ENCODE measurements around the gene ARHGEF7.
"Not testable (repeated sequence)": the region's sequence is repeated elsewhere in the genome, so short reads cannot be mapped to it uniquely, and the experiment has no call there.

The ARHGEF7 gene

GRCh38 chr13:111187960-111188541, 72.9 kb downstream of the ARHGEF7 start:
- H3K36me3 ChIP-seq (ENCODE audit: control insufficient read depth in 1 of 2, insufficient read depth in 2 of 2, low read length in 2 of 2): peaks cover 0 to 3% of the 10 kb centered on the region in 2 donors
- no peak overlapping the region for H3K4me3 ChIP-seq (ENCODE audit: low read depth in 1 of 2, low read length in 2 of 2)
- H3K27me3 ChIP-seq (ENCODE audit: control insufficient read depth in 1 of 2, insufficient read depth in 2 of 2, low read length in 2 of 2): no peaks in the 10 kb centered on the region
- H3K9ac ChIP-seq (ENCODE audit: low read depth in 1 of 2, low read length in 2 of 2): no peak overlapping the region
- no peaks in the 10 kb centered on the region for H3K9me3 ChIP-seq (ENCODE audit: control insufficient read depth in 1 of 2, low read length in 2 of 2)
- H3K27ac ChIP-seq (ENCODE audit: low read depth, low read length): no peak overlapping the region
- peaks cover 17 to 32% of the 10 kb centered on the region in 2 donors for H3K4me1 ChIP-seq (ENCODE audit: control insufficient read depth in 1 of 2, insufficient read depth in 2 of 2, low read length in 2 of 2)

GRCh38 chr13:111189064-111189505, 74.0 kb downstream of the ARHGEF7 start:
- not testable (repeated sequence) for H3K9ac ChIP-seq (ENCODE audit: low read depth in 1 of 2, low read length in 2 of 2); H3K27me3 ChIP-seq (ENCODE audit: control insufficient read depth in 1 of 2, insufficient read depth in 2 of 2, low read length in 2 of 2); H3K9me3 ChIP-seq (ENCODE audit: control insufficient read depth in 1 of 2, low read length in 2 of 2); H3K36me3 ChIP-seq (ENCODE audit: control insufficient read depth in 1 of 2, insufficient read depth in 2 of 2, low read length in 2 of 2); H3K27ac ChIP-seq (ENCODE audit: low read depth, low read length)
- H3K4me3 ChIP-seq (ENCODE audit: low read depth in 1 of 2, low read length in 2 of 2): peak overlapping the region in 1 of 2 donors; percentile 18
- peaks cover 17 to 27% of the 10 kb centered on the region in 2 donors for H3K4me1 ChIP-seq (ENCODE audit: control insufficient read depth in 1 of 2, insufficient read depth in 2 of 2, low read length in 2 of 2)

DNA sequence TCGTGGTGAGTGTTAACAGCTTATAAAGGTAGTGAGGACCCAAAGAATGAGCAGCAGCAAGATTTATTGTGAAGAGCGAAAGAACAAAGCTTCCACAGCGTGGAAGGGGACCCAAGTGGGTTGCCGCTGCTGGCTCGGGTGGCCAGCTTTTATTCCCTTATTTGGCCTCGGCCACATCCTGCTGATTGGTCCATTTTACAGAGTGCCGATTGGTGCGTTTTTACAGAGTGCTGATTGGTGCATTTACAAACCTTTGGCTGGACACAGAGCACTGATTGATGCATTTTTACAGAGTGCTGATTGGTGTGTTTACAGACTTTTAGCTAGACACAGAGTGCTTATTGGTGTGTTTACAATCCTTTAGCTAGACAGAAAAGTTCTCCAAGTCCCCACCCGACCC, 74.4 kb downstream of the ARHGEF7 start:
- peaks cover 17 to 23% of the 10 kb centered on the region in 2 donors for H3K4me1 ChIP-seq (ENCODE audit: control insufficient read depth in 1 of 2, insufficient read depth in 2 of 2, low read length in 2 of 2)
- not testable (repeated sequence) for H3K9me3 ChIP-seq (ENCODE audit: control insufficient read depth in 1 of 2, low read length in 2 of 2); H3K27ac ChIP-seq (ENCODE audit: low read depth, low read length)

GRCh38 chr13:111193223-111193622, 78.1 kb downstream of the ARHGEF7 start:
- H3K4me1 ChIP-seq (ENCODE audit: control insufficient read depth in 1 of 2, insufficient read depth in 2 of 2, low read length in 2 of 2); H3K9me3 ChIP-seq (ENCODE audit: control insufficient read depth in 1 of 2, low read length in 2 of 2); H3K27ac ChIP-seq (ENCODE audit: low read depth, low read length); H3K27me3 ChIP-seq (ENCODE audit: control insufficient read depth in 1 of 2, insufficient read depth in 2 of 2, low read length in 2 of 2); H3K4me3 ChIP-seq (ENCODE audit: low read depth in 1 of 2, low read length in 2 of 2); H3K9ac ChIP-seq (ENCODE audit: low read depth in 1 of 2, low read length in 2 of 2); H3K36me3 ChIP-seq (ENCODE audit: control insufficient read depth in 1 of 2, insufficient read depth in 2 of 2, low read length in 2 of 2): not testable (repeated sequence)

More for the DNA sequence above, 74.4 kb downstream of the ARHGEF7 start:
- H3K27me3 ChIP-seq (ENCODE audit: control insufficient read depth in 1 of 2, insufficient read depth in 2 of 2, low read length in 2 of 2); H3K4me3 ChIP-seq (ENCODE audit: low read depth in 1 of 2, low read length in 2 of 2); H3K9ac ChIP-seq (ENCODE audit: low read depth in 1 of 2, low read length in 2 of 2); H3K36me3 ChIP-seq (ENCODE audit: control insufficient read depth in 1 of 2, insufficient read depth in 2 of 2, low read length in 2 of 2): not testable (repeated sequence)

DNA sequence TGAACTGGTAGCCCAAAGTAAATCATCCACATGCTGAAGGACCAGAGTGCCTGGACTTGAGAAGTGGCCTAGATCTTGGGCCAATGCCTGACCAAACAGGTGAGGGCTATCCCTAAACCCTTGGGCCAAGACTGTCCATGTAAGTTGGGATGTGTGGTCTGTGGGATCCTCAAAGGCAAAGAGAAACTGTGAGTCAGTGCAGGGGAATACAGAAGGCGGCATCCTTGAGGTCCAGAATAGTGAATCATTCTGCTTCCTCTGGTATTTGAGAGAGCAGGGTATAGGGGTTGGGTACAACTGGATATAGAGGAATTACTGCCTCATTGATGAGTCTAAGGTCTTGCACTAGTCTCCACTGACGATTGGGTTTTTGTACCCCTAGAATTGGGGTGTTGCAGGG, 79.5 kb downstream of the ARHGEF7 start:
- H3K4me1 ChIP-seq (ENCODE audit: control insufficient read depth in 1 of 2, insufficient read depth in 2 of 2, low read length in 2 of 2); H3K4me3 ChIP-seq (ENCODE audit: low read depth in 1 of 2, low read length in 2 of 2); H3K27ac ChIP-seq (ENCODE audit: low read depth, low read length); H3K36me3 ChIP-seq (ENCODE audit: control insufficient read depth in 1 of 2, insufficient read depth in 2 of 2, low read length in 2 of 2); H3K9me3 ChIP-seq (ENCODE audit: control insufficient read depth in 1 of 2, low read length in 2 of 2); H3K9ac ChIP-seq (ENCODE audit: low read depth in 1 of 2, low read length in 2 of 2); H3K27me3 ChIP-seq (ENCODE audit: control insufficient read depth in 1 of 2, insufficient read depth in 2 of 2, low read length in 2 of 2): not testable (repeated sequence)

- peaks cover 10% of the 10 kb centered on the region in 2 donors for H3K4me1 ChIP-seq (ENCODE audit: control insufficient read depth in 1 of 2, insufficient read depth in 2 of 2, low read length in 2 of 2)
- H3K36me3 ChIP-seq (ENCODE audit: control insufficient read depth in 1 of 2, insufficient read depth in 2 of 2, low read length in 2 of 2); H3K9ac ChIP-seq (ENCODE audit: low read depth in 1 of 2, low read length in 2 of 2); H3K9me3 ChIP-seq (ENCODE audit: control insufficient read depth in 1 of 2, low read length in 2 of 2); H3K4me3 ChIP-seq (ENCODE audit: low read depth in 1 of 2, low read length in 2 of 2); H3K27me3 ChIP-seq (ENCODE audit: control insufficient read depth in 1 of 2, insufficient read depth in 2 of 2, low read length in 2 of 2); H3K27ac ChIP-seq (ENCODE audit: low read depth, low read length): not testable (repeated sequence)
Measured at GRCh38 chr13:111198732-111199378, 83.7 kb downstream of the ARHGEF7 start.

- Histone ChIP-seq H3K36me3 (ENCODE audit: control insufficient read depth in 1 of 2, insufficient read depth in 2 of 2, low read length in 2 of 2) (peaks cover 2 to 9% of the 10 kb centered on the region in 2 donors), H3K27me3 (ENCODE audit: control insufficient read depth in 1 of 2, insufficient read depth in 2 of 2, low read length in 2 of 2) (no peaks in the 10 kb centered on the region), H3K9me3 (ENCODE audit: control insufficient read depth in 1 of 2, low read length in 2 of 2) (no peaks in the 10 kb centered on the region), H3K9ac (ENCODE audit: low read depth in 1 of 2, low read length in 2 of 2) (no peak overlapping the region), H3K27ac (ENCODE audit: low read depth, low read length) (no peak overlapping the region), H3K4me3 (ENCODE audit: low read depth in 1 of 2, low read length in 2 of 2) (no peak overlapping the region), H3K4me1 (ENCODE audit: control insufficient read depth in 1 of 2, insufficient read depth in 2 of 2, low read length in 2 of 2) (peaks cover 14 to 17% of the 10 kb centered on the region in 2 donors)
Measured at GRCh38 chr13:111201304-111201940, 86.3 kb downstream of the ARHGEF7 start.

GRCh38 chr13:111202156-111202621, 87.1 kb downstream of the ARHGEF7 start:
- no peak overlapping the region for H3K27ac ChIP-seq (ENCODE audit: low read depth, low read length)
- peaks cover 14 to 17% of the 10 kb centered on the region in 2 donors for H3K4me1 ChIP-seq (ENCODE audit: control insufficient read depth in 1 of 2, insufficient read depth in 2 of 2, low read length in 2 of 2)
- no peaks in the 10 kb centered on the region for H3K27me3 ChIP-seq (ENCODE audit: control insufficient read depth in 1 of 2, insufficient read depth in 2 of 2, low read length in 2 of 2)
- H3K36me3 ChIP-seq (ENCODE audit: control insufficient read depth in 1 of 2, insufficient read depth in 2 of 2, low read length in 2 of 2): peaks cover 2 to 9% of the 10 kb centered on the region in 2 donors
- no peak overlapping the region for H3K4me3 ChIP-seq (ENCODE audit: low read depth in 1 of 2, low read length in 2 of 2)
- H3K9ac ChIP-seq (ENCODE audit: low read depth in 1 of 2, low read length in 2 of 2): no peak overlapping the region
- H3K9me3 ChIP-seq (ENCODE audit: control insufficient read depth in 1 of 2, low read length in 2 of 2): no peaks in the 10 kb centered on the region

DNA sequence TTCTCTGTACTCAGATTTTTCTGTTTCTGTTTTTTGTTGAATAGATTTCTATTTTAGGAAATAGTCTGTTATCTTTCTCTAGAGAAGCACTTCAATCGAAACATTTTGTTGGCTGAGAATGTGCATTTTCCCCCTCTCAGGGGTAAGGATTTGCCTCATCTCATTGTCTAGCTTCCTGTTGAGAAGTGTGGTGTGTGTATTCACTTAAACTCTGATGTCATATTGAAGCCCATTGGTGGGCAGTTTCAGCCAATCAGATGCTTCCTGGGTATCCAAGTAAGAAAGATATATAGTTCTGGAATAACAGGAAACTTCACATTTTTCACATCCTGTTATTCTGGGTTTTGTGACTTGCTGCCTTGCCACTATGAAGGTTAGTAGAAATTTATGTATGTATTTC, 87.6 kb downstream of the ARHGEF7 start:
- Histone ChIP-seq H3K4me1 (ENCODE audit: control insufficient read depth in 1 of 2, insufficient read depth in 2 of 2, low read length in 2 of 2) (peaks cover 14 to 17% of the 10 kb centered on the region in 2 donors), H3K9ac (ENCODE audit: low read depth in 1 of 2, low read length in 2 of 2) (no peak overlapping the region)

GRCh38 chr13:111203736-111204389, 88.8 kb downstream of the ARHGEF7 start:
- Histone ChIP-seq H3K27ac (ENCODE audit: low read depth, low read length) (no peak overlapping the region), H3K4me3 (ENCODE audit: low read depth in 1 of 2, low read length in 2 of 2) (no peak overlapping the region), H3K36me3 (ENCODE audit: control insufficient read depth in 1 of 2, insufficient read depth in 2 of 2, low read length in 2 of 2) (peaks cover 2 to 7% of the 10 kb centered on the region in 2 donors), H3K4me1 (ENCODE audit: control insufficient read depth in 1 of 2, insufficient read depth in 2 of 2, low read length in 2 of 2) (peaks cover 17 to 18% of the 10 kb centered on the region in 2 donors), H3K9me3 (ENCODE audit: control insufficient read depth in 1 of 2, low read length in 2 of 2) (no peaks in the 10 kb centered on the region), H3K27me3 (ENCODE audit: control insufficient read depth in 1 of 2, insufficient read depth in 2 of 2, low read length in 2 of 2) (no peaks in the 10 kb centered on the region), H3K9ac (ENCODE audit: low read depth in 1 of 2, low read length in 2 of 2) (peak overlapping the region in 1 of 2 donors; percentile 19)

More for the DNA sequence above, 87.6 kb downstream of the ARHGEF7 start:
- no peaks in the 10 kb centered on the region for H3K27me3 ChIP-seq (ENCODE audit: control insufficient read depth in 1 of 2, insufficient read depth in 2 of 2, low read length in 2 of 2)
- H3K9me3 ChIP-seq (ENCODE audit: control insufficient read depth in 1 of 2, low read length in 2 of 2): no peaks in the 10 kb centered on the region
- H3K36me3 ChIP-seq (ENCODE audit: control insufficient read depth in 1 of 2, insufficient read depth in 2 of 2, low read length in 2 of 2): peaks cover 2 to 9% of the 10 kb centered on the region in 2 donors
- no peak overlapping the region for H3K27ac ChIP-seq (ENCODE audit: low read depth, low read length)
- no peak overlapping the region for H3K4me3 ChIP-seq (ENCODE audit: low read depth in 1 of 2, low read length in 2 of 2)
